HEK293 (cell line): ENCODE results near the gene C19orf25.

Source experiments
- CTCF ChIA-PET: fragments of 350-600 bp; formaldehyde crosslinking; extraction: SDS; loops from one replicate; lab custom pipeline; 2021; ENCODE audit warnings: antibody characterized with exemption; lab: Yijun Ruan, JAX
- POLR2A ChIA-PET: fragments of 300-600 bp; formaldehyde crosslinking; extraction: SDS; loops from one replicate; lab custom pipeline; 2020; ENCODE audit warnings: antibody characterized with exemption, inconsistent platforms; lab: Yijun Ruan, JAX
- H3K27ac ChIP-seq: fragments of 200-500 bp; sonication (Bioruptor generic); 2 replicates; pipeline ENCODE4 v1.5.1; 2014; ENCODE audit warnings: low read depth, low read length, control low read depth, inconsistent platforms; ENCODE audit errors: extremely low read depth
- H3K36me3 ChIP-seq, 2 experiments: fragments of 200-500 bp in 1 of 2; sonication (Bioruptor generic) in 1 of 2; 1 replicate in 1 of 2; 2 replicates in 1 of 2; pipeline ENCODE4 v1.5.1; 2014 to 2017; ENCODE audit warnings: inconsistent platforms in 2 of 2, low read length in 2 of 2; ENCODE audit not compliant: control insufficient read depth in 2 of 2, insufficient read depth in 1 of 2
- H3K4me1 ChIP-seq: fragments of 200-500 bp; sonication (Bioruptor generic); 2 replicates; pipeline ENCODE4 v1.5.1; 2014; ENCODE audit warnings: mild to moderate bottlenecking, low read length, inconsistent platforms; ENCODE audit not compliant: control insufficient read depth, insufficient read depth
- H3K4me3 ChIP-seq: 2 replicates; pipeline ENCODE4 v1.5.1; 2011; ENCODE audit warnings: low read depth, mild to moderate bottlenecking, control low read depth, low read length, moderate library complexity
- H3K9me3 ChIP-seq: fragments of 200-500 bp; sonication (Bioruptor generic); 2 replicates; pipeline ENCODE4 v1.5.1; 2014; ENCODE audit warnings: low read depth, low read length, inconsistent platforms; ENCODE audit not compliant: control insufficient read depth, insufficient read depth
- BCL11A ChIP-seq: fragments of 450-650 bp; formaldehyde crosslinking; IDR thresholded peaks from 2 replicates; pipeline ENCODE4 v1.5.1; 2016; ENCODE audit warnings: low read depth, missing biosample characterization, missing genetic modification characterization
- BCL11B ChIP-seq: fragments of 450-650 bp; formaldehyde crosslinking; IDR thresholded peaks from 2 replicates; pipeline ENCODE4 v1.5.1; 2016; ENCODE audit warnings: low read depth, missing biosample characterization, missing genetic modification characterization
- GLIS1 ChIP-seq: fragments of 450-650 bp; formaldehyde crosslinking; IDR thresholded peaks from 2 replicates; pipeline ENCODE4 v1.5.1; 2016; ENCODE audit warnings: missing biosample characterization, missing genetic modification characterization
- GLIS2 ChIP-seq: fragments of 450-650 bp; formaldehyde crosslinking; IDR thresholded peaks from 2 replicates; pipeline ENCODE4 v1.5.1; 2016; ENCODE audit warnings: missing biosample characterization, missing genetic modification characterization
- PATZ1 ChIP-seq: fragments of 450-650 bp; formaldehyde crosslinking; IDR thresholded peaks from 2 replicates; pipeline ENCODE4 v1.5.1; 2016; ENCODE audit warnings: missing biosample characterization, missing genetic modification characterization
- ZBTB10 ChIP-seq: fragments of 450-650 bp; formaldehyde crosslinking; IDR thresholded peaks from 2 replicates; pipeline ENCODE4 v1.5.1; 2016; ENCODE audit warnings: missing biosample characterization, missing genetic modification characterization
- ZBTB20 ChIP-seq: fragments of 450-650 bp; formaldehyde crosslinking; IDR thresholded peaks from 2 replicates; pipeline ENCODE4 v1.5.1; 2016; ENCODE audit warnings: missing biosample characterization, missing genetic modification characterization
- ZBTB26 ChIP-seq: fragments of 450-650 bp; formaldehyde crosslinking; optimal IDR thresholded peaks from 2 replicates; pipeline ENCODE3; 2016; ENCODE audit warnings: missing biosample characterization, mild to moderate bottlenecking, missing genetic modification characterization
- ZNF239 ChIP-seq: fragments of 450-650 bp; formaldehyde crosslinking; IDR thresholded peaks from 2 replicates; pipeline ENCODE4 v1.5.1; 2016; ENCODE audit warnings: missing biosample characterization, missing genetic modification characterization
- ZNF292 ChIP-seq: fragments of 450-650 bp; formaldehyde crosslinking; IDR thresholded peaks from 2 replicates; pipeline ENCODE4 v1.5.1; 2016; ENCODE audit warnings: low read depth, missing biosample characterization, missing genetic modification characterization, borderline replicate concordance
- ZNF416 ChIP-seq: fragments of 450-650 bp; formaldehyde crosslinking; IDR thresholded peaks from 2 replicates; pipeline ENCODE4 v1.5.1; 2016; ENCODE audit warnings: missing biosample characterization, missing genetic modification characterization
- ZNF501 ChIP-seq: fragments of 450-650 bp; formaldehyde crosslinking; IDR thresholded peaks from 2 replicates; pipeline ENCODE4 v1.5.1; 2016; ENCODE audit warnings: missing biosample characterization, missing genetic modification characterization
- ZNF658 ChIP-seq: fragments of 450-650 bp; formaldehyde crosslinking; IDR thresholded peaks from 2 replicates; pipeline ENCODE4; 2016; ENCODE audit warnings: missing biosample characterization, missing genetic modification characterization
- TF ChIP-seq, protein P1 (sequence below): fragments of 450-650 bp; formaldehyde crosslinking; IDR thresholded peaks from 2 replicates; pipeline ENCODE4 v1.5.1; 2016; ENCODE audit warnings: missing biosample characterization, missing genetic modification characterization
- TF ChIP-seq, protein P2 (sequence below): fragments of 450-650 bp; formaldehyde crosslinking; IDR thresholded peaks from 2 replicates; pipeline ENCODE4 v1.5.1; 2016; ENCODE audit warnings: missing biosample characterization, missing genetic modification characterization
- TF ChIP-seq, protein P3 (sequence below): fragments of 450-650 bp; formaldehyde crosslinking; IDR thresholded peaks from 2 replicates; pipeline ENCODE4 v1.5.1; 2016; ENCODE audit warnings: missing biosample characterization, missing genetic modification characterization

Gene C19orf25

GRCh38 chr19:1456121-1456900, 22.7 kb downstream of the C19orf25 start:
- no peaks in the 10 kb centered on the region for H3K4me1 ChIP-seq
- no peak for TF ChIP-seq ZNF292 (tag by site-specific recombination)
- TF ChIP-seq PATZ1, result no peak
- TF ChIP-seq, protein P1, sequence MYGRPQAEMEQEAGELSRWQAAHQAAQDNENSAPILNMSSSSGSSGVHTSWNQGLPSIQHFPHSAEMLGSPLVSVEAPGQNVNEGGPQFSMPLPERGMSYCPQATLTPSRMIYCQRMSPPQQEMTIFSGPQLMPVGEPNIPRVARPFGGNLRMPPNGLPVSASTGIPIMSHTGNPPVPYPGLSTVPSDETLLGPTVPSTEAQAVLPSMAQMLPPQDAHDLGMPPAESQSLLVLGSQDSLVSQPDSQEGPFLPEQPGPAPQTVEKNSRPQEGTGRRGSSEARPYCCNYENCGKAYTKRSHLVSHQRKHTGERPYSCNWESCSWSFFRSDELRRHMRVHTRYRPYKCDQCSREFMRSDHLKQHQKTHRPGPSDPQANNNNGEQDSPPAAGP (tag by site-specific recombination), result 0 out of 2 replicates have a peak, but pooled peaks have one; percentile 26
- no peak for TF ChIP-seq BCL11B (tag by site-specific recombination)
- peak; percentile 72 for TF ChIP-seq ZNF239 (tag by site-specific recombination)
- TF ChIP-seq, protein P2, sequence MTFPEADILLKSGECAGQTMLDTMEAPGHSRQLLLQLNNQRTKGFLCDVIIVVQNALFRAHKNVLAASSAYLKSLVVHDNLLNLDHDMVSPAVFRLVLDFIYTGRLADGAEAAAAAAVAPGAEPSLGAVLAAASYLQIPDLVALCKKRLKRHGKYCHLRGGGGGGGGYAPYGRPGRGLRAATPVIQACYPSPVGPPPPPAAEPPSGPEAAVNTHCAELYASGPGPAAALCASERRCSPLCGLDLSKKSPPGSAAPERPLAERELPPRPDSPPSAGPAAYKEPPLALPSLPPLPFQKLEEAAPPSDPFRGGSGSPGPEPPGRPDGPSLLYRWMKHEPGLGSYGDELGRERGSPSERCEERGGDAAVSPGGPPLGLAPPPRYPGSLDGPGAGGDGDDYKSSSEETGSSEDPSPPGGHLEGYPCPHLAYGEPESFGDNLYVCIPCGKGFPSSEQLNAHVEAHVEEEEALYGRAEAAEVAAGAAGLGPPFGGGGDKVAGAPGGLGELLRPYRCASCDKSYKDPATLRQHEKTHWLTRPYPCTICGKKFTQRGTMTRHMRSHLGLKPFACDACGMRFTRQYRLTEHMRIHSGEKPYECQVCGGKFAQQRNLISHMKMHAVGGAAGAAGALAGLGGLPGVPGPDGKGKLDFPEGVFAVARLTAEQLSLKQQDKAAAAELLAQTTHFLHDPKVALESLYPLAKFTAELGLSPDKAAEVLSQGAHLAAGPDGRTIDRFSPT, result peak; percentile 58
- TF ChIP-seq GLIS1 (tag by site-specific recombination), result no peak
- peak; percentile 61; the same call in 1 of the 2 replicates for TF ChIP-seq GLIS2 (tag by site-specific recombination)
- TF ChIP-seq ZNF658 (tag by site-specific recombination), result no peak
- TF ChIP-seq, protein P3, sequence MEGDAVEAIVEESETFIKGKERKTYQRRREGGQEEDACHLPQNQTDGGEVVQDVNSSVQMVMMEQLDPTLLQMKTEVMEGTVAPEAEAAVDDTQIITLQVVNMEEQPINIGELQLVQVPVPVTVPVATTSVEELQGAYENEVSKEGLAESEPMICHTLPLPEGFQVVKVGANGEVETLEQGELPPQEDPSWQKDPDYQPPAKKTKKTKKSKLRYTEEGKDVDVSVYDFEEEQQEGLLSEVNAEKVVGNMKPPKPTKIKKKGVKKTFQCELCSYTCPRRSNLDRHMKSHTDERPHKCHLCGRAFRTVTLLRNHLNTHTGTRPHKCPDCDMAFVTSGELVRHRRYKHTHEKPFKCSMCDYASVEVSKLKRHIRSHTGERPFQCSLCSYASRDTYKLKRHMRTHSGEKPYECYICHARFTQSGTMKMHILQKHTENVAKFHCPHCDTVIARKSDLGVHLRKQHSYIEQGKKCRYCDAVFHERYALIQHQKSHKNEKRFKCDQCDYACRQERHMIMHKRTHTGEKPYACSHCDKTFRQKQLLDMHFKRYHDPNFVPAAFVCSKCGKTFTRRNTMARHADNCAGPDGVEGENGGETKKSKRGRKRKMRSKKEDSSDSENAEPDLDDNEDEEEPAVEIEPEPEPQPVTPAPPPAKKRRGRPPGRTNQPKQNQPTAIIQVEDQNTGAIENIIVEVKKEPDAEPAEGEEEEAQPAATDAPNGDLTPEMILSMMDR, result no peak
- peak; percentile 2 for TF ChIP-seq ZBTB26
- TF ChIP-seq ZNF416 (tag by site-specific recombination), result no peak
- no peak for TF ChIP-seq ZBTB20 (tag by site-specific recombination)
- TF ChIP-seq ZBTB10, result 0 out of 2 replicates have a peak, but pooled peaks have one; percentile 34
- TF ChIP-seq BCL11A (tag by site-specific recombination), result no peak
- no peak for TF ChIP-seq ZNF501 (tag by site-specific recombination)
- TF ChIP-seq, all 188 proteins: peak for 6
- Histone ChIP-seq H3K27ac (no peak overlapping the region), H3K36me3 (peaks cover 0 to 16% of the 10 kb centered on the region in 2 experiments; a peak in 1 of 3 replicates), H3K9me3 (no peaks in the 10 kb centered on the region), H3K4me3 (no peak overlapping the region)
- POLR2A ChIA-PET, result interaction anchor here (0.5 to 1.1 kb wide), 7 partner anchors 9 to 951 kb away, joined by 3 to 8 read pairs (median 4); partner anchors contain the start of genes CIRBP and REEP6
- CTCF ChIA-PET, result interaction anchor here (0.6 to 3.3 kb wide), 8 partner anchors 10 to 370 kb away, joined by 3 to 21 read pairs (median 3); no protein-coding TSS in a partner anchor
